GM11168 (cell line): ENCODE results near the gene RASAL3.

Experiments
- in situ Hi-C: fragments of 300-500 bp; cut with MboI; formaldehyde crosslinking; loops from one replicate; pipeline ENCODE4 v1.12.0; 2022; ENCODE audit warnings: low sequenced_read_pairs; ENCODE audit not compliant: unreplicated experiment

Gene RASAL3

DNA sequence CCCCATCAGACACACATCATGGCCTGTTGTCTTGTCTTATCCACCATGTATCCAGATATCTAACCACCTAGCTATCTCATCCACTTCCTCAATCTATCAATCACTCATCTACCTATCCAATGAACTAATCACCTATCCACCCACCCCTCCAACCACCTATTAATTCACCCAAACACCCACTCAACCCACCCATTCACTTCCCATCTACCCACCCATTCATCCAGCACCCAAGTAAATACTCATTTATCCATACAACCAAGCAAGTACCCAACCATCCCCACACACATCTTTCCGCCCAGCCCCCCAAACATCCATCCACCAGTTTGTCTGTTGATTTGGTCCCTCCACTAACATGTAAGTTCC is 13.8 kb downstream of the RASAL3 start:
- in situ Hi-C loops, result no loop called here

- in situ Hi-C loops, result no loop called here
These were observed 14.5 kb downstream of the RASAL3 start, which contains the start of gene WIZ for GRCh38 chr19:15449620-15450527. Gene WIZ (minus strand): TSS chr19:15449956. CDS start chr19:15448307, 1,649 bp downstream.

DNA sequence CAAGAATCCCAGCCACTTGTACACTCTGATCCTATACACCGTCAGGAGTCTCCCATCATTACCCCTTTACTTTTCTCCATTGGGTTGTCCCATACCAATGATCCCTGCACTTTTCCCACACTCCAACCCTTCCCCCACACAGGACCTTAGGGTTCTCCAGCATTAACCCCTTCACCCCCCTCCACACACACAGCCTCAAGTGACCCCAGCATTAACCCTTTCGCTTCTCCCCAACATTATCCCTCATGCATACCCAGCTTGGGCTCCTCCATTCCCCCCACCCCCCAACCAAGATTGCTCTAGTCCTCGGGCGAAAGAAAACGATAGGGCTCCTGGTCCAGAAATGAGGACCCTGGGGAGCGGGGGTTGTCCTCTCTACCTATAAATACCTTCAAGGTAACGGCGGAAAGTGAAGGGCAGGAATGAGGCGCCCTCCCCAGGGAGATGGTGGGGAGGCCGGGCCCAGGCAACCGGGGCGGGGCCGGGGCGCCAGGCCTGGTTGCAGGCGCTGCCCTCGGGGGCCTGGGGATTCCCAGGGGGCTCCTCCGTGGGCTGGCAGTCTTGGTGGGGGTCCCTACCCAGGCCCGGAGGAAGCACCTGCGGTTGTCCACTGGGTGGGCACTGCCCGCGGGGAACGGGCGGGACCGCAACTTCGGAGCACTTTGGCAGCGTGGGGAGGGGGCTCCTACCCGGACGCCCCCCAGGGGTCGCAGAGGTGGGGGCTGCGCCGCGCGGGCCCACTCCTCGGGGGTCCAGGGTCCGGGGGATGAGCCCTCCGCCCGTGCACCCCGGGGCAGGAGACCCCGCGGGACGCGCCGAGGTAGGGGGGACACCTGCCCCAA is 15.3 kb downstream of the RASAL3 start:
- in situ Hi-C loops, result no loop called here

- in situ Hi-C loops, result no loop called here
These were observed 16.1 kb downstream of the RASAL3 start for GRCh38 chr19:15448044-15448777.

DNA sequence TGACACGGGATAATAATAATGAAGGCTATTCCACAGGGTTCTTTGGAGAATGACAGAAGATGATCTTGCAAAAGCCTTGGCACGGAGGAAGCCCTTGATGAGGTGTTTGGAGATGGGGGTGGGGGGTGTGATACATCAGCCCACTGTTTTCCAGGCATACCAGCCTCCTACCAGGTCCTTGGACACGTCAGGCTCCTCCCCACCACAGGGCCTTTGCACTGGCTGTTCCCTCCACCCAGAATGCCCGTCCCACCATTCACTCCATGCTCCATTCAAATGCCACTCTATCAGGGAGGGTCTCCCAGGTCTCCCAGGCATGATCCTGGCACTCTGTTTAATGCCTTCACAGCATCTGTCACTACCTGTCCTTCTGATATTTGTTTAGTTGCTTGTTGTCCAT is 17.3 kb downstream of the RASAL3 start:
- in situ Hi-C loops, result no loop called here

DNA sequence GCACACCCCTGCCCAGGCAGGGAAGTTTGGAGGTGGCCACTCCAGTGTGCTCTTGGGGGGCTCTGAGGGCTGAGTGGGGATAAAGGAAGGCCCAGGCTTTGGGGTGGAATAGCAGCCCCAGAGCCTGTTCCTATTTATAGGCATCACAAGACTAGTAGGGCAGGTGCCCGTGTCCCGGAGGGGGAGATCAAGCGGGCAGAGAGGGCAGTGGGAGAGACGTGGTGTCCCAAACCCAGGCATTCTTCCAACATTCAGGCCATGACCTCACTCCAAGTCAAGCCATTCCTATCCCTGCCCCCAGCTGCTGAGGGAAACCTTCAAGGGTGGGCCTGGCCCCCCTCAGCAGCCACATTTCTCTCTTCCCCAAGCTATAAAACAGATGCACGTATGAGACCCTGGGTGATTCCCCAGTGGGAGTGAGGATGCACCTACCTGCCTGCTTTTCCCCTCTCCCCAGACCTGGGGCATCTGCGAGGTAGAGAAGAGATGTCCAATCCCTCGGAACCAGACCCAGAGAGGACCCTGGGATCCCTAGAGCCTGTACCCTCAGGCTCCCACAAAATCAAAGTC is 18.5 kb downstream of the RASAL3 start:
- in situ Hi-C loops, result no loop called here

DNA sequence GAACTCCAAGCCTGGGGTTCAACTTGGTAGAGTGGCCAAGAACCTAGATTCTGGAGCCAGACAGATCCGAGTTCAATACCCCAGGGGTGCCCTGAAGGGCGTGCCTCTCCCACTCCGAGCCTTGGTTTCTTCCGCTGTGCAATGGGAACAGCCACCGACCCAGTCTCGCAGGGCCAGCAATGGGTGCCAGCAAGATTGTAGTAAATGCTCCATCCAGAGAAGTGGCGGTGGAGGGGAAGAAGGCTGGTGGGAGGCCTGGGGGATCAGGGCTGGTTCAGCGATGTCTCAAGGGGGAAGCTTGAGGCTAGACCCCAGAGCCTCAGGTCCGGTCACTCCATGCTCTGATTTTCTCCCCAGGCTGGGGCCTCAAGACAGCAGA is 19.1 kb downstream of the RASAL3 start:
- in situ Hi-C loops, result no loop called here

DNA sequence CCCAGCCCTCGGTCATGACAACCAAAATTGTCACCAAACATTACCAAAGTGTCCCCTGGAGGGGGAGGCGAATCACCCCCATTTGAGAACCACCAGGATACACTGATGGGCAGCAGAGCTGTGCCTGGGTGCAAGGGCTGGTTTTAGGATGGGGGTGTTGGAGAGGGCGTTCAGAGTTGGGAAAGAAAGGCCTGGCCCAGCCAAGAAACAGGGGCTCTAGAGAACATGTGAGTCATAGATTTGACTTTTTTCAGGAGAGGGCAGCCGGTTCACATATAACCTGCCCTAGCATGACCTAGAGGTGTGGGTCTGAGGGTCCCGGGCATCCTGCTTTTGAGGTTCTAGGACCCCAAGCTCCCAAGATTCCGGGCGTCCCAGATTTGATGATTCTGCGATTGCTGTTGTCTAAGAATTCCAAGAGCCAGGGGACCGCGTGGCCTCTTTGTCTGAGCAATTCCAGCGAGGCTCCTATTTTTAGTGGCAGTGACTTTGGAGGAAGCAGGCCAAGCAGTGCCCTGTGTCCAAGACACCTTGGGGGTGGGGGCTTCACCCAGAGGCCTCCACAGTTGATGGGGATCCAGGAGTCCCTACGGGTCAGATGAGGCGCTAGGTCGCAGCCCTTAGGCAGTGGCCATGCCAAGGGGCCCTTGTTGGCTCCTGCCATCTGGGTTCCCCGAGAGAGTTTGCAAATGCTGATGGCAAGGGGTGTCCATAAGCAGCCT is 19.7 kb downstream of the RASAL3 start:
- in situ Hi-C loops, result no loop called here

GRCh38 chr19:15443838-15444237 is 20.5 kb downstream of the RASAL3 start:
- in situ Hi-C loops, result no loop called here

- in situ Hi-C loops, result no loop called here
These were observed 21.0 kb downstream of the RASAL3 start for GRCh38 chr19:15443325-15443724.

DNA sequence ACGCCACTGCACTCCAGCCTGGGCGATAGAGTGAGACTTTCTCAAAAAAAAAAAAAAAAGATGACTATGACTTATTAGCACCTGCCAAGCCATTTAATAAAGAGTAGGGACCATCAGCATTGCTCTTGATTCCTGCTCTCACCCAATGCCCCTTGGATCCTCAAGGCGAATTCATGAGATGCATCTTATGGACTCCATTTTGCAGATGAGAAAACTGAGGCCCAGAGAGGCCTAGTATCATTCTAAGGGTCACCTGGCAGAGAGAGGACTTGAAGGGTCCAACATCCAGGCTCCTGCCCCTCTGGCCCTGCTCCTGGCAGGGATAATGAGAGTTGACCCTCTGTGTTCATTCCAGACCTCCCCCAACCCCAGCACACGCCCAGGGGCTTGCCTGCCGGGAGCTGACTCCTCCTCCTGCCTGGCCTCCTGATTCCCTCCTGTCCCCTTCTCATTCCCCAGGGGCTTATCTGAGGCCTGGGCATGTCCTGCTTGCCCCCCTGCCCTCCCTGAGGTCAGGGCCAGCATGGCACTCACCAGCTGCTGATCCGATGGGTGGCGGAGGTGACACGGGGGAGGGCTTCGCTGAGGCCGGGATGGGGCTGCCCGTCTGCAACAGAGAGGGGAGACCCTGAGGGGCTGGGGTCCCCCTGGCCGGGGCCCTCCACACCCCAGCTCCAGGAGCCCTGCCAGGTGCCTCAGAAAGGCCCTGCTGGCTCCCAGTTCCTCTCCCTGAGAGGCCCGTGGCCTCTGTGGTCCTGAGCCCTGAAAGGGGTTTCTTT is 22.0 kb downstream of the RASAL3 start:
- in situ Hi-C loops, result no loop called here

GRCh38 chr19:15441317-15441716 is 23.0 kb downstream of the RASAL3 start:
- in situ Hi-C loops, result no loop called here

GRCh38 chr19:15439821-15440641 is 24.3 kb downstream of the RASAL3 start:
- in situ Hi-C loops, result no loop called here

GRCh38 chr19:15439078-15439799 is 25.1 kb downstream of the RASAL3 start:
- in situ Hi-C loops, result no loop called here

GRCh38 chr19:15438577-15438976 is 25.8 kb downstream of the RASAL3 start:
- in situ Hi-C loops, result no loop called here

GRCh38 chr19:15438124-15438496 is 26.2 kb downstream of the RASAL3 start:
- in situ Hi-C loops, result no loop called here

DNA sequence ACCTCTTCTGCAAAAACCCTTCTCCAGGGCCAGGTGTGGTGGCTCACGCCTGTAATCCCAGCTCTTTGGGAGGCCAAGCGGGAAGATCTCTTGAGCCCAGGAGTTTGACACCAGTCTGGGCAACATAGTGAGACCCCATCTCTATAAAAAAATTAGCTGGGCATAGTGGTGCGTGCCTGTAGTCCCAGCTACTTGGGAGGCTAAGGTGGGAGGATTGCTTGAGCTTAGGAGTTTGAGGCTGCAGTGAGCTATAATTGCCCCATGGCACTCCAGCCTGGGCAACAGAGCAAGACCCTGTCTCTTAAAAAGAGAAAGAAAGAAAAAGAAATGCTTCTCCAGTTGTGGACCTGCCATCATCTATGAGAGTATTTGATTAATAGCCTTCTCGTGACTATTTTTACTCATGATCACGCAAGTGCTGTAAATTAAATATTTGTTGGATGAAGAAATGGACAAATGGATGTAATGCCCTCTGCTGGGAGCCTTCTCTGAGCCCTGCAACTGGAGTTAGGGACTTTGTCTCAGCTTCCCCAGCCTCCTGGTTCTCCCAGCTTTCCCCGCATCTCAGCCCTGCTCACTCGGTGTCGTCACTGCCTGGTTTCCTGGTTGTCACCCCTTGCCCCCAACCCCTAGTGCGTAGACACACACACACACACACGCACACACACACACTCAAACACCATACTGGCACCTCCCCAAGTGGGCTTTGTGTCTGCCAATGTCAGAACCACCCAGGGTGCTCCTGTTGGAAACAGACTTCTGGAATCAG is 26.8 kb downstream of the RASAL3 start:
- in situ Hi-C loops, result no loop called here
